ENCODE data around the gene EMC10. TPM values are rescaled to one million over a fixed set of nuclear protein-coding genes. Genes with fewer than 3 reads are reported as not detected.

Gene EMC10
- total RNA-seq, 2 experiments from 2014 or later = 28.7 to 31.2 TPM

- intact Hi-C loops (cut with micrococcal nuclease) = no loop called here
- Mint-ChIP-seq H3K27me3 (peaks cover 28% of the 10 kb centered on the region), H3K9me3 (no peaks in the 10 kb centered on the region), H3K36me3 (ENCODE audit: low read depth) (no peaks in the 10 kb centered on the region), H3K4me1 (ENCODE audit: low read depth) (peaks cover 15% of the 10 kb centered on the region), H3K27ac (no peak overlapping the region), H3K4me3 (no peak overlapping the region)
- TF ChIP-seq CTCF (IDR thresholded peaks at IDR 0.05) = no peak
- ATAC-seq (no peak), DNase-seq (no peak)
- POLR2A ChIA-PET = no interaction called here
- CTCF ChIA-PET = interaction anchor here (0.9 to 3.8 kb wide), 5 partner anchors 12 to 264 kb away, joined by 3 to 42 read pairs (median 4); no protein-coding TSS in a partner anchor
Observed at GRCh38 chr19:50459638-50460037, 16.7 kb upstream of the EMC10 start.

GRCh38 chr19:50460161-50460765 is 16.0 kb upstream of the EMC10 start:
- Mint-ChIP-seq H3K27ac (no peak overlapping the region), H3K4me1 (ENCODE audit: low read depth) (peaks cover 15% of the 10 kb centered on the region), H3K4me3 (no peak overlapping the region), H3K36me3 (ENCODE audit: low read depth) (no peaks in the 10 kb centered on the region), H3K27me3 (peaks cover 28% of the 10 kb centered on the region), H3K9me3 (no peaks in the 10 kb centered on the region)
- peak; percentile 71 for ATAC-seq
- POLR2A ChIA-PET = interaction anchor here (1.1 kb wide), 1 partner anchor 84 kb away, joined by 4 read pairs; the partner anchor contains the start of gene NR1H2
- no peak for TF ChIP-seq CTCF (IDR thresholded peaks at IDR 0.05)
- intact Hi-C loops (cut with micrococcal nuclease) = no loop called here
- CTCF ChIA-PET = interaction anchor here (0.7 to 3.8 kb wide), 26 partner anchors 9 to 312 kb away, joined by 3 to 42 read pairs (median 4); partner anchors contain the start of gene NAPSA
- peak; percentile 45 for DNase-seq

GRCh38 chr19:50461066-50461875 is 15.0 kb upstream of the EMC10 start:
- CTCF ChIA-PET = interaction anchor here (0.9 to 3.8 kb wide), 24 partner anchors 8 to 313 kb away, joined by 3 to 42 read pairs (median 4); partner anchors contain the start of gene NAPSA
- DNase-seq (peak; percentile 80), ATAC-seq (peak; percentile 88)
- H3K27me3 Mint-ChIP-seq = peaks cover 28% of the 10 kb centered on the region
- H3K4me3 Mint-ChIP-seq = no peak overlapping the region
- H3K36me3 Mint-ChIP-seq (ENCODE audit: low read depth) = no peaks in the 10 kb centered on the region
- H3K27ac Mint-ChIP-seq = no peak overlapping the region
- TF ChIP-seq CTCF (IDR thresholded peaks at IDR 0.05) = peak; percentile 86
- intact Hi-C loops (cut with micrococcal nuclease) = loop anchor here (1.0 kb wide), 1 partner anchor 104 kb away; no protein-coding TSS in a partner anchor
- POLR2A ChIA-PET = interaction anchor here (1.1 kb wide), 1 partner anchor 85 kb away, joined by 4 read pairs; the partner anchor contains the start of gene NR1H2
- H3K9me3 Mint-ChIP-seq = no peaks in the 10 kb centered on the region
- H3K4me1 Mint-ChIP-seq (ENCODE audit: low read depth) = peaks cover 15% of the 10 kb centered on the region

GRCh38 chr19:50462970-50463369 is 13.3 kb upstream of the EMC10 start:
- CTCF ChIA-PET = interaction anchor here (0.9 to 3.8 kb wide), 3 partner anchors 16 to 106 kb away, joined by 3 to 42 read pairs (median 8); no protein-coding TSS in a partner anchor
- TF ChIP-seq CTCF (IDR thresholded peaks at IDR 0.05) = no peak
- Mint-ChIP-seq H3K4me3 (no peak overlapping the region), H3K36me3 (ENCODE audit: low read depth) (no peaks in the 10 kb centered on the region), H3K27me3 (peaks cover 20% of the 10 kb centered on the region), H3K9me3 (no peaks in the 10 kb centered on the region), H3K4me1 (ENCODE audit: low read depth) (peaks cover 15% of the 10 kb centered on the region), H3K27ac (no peak overlapping the region)
- intact Hi-C loops (cut with micrococcal nuclease) = no loop called here
- POLR2A ChIA-PET = no interaction called here
- ATAC-seq = no peak
- no peak for DNase-seq
